H9 (cell line): ENCODE measurements around the gene GALE. TPM values are rescaled to one million over a fixed set of nuclear protein-coding genes. Genes with fewer than 3 reads are reported as not detected.
"Not testable (repeated sequence)": the region's sequence is repeated elsewhere in the genome, so short reads cannot be mapped to it uniquely, and the experiment has no call there.

Experiments used
- DNase-seq: peaks from one replicate; pipeline ENCODE4 v3.0.0-alpha.2; 2017
- H2AFZ ChIP-seq: one replicate; pipeline ENCODE4 v1.6.1; 2013; ENCODE audit warnings: mild to moderate bottlenecking, low read length, control low read depth, moderate library complexity
- H2AK5ac ChIP-seq: 2 replicates; pipeline ENCODE4 v1.6.1; 2013; ENCODE audit warnings: low read length, control low read depth, mixed read lengths; ENCODE audit not compliant: insufficient read length
- H2BK120ac ChIP-seq: one replicate; pipeline ENCODE4 v1.6.1; 2013; ENCODE audit warnings: low read depth, mild to moderate bottlenecking, low read length, control low read depth, inconsistent platforms; ENCODE audit not compliant: poor library complexity, severe bottlenecking
- H2BK12ac ChIP-seq: 2 replicates; pipeline ENCODE4 v1.6.1; 2013; ENCODE audit warnings: low read length, control low read depth, mixed read lengths, low read depth; ENCODE audit not compliant: insufficient read length
- H2BK15ac ChIP-seq: 2 replicates; pipeline ENCODE4 v1.6.1; 2013; ENCODE audit warnings: low read depth, low read length, control low read depth
- H2BK20ac ChIP-seq: one replicate; pipeline ENCODE4 v1.6.1; 2013; ENCODE audit warnings: low read depth, mild to moderate bottlenecking, low read length, control low read depth, inconsistent platforms; ENCODE audit not compliant: poor library complexity, severe bottlenecking
- H2BK5ac ChIP-seq: 2 replicates; pipeline ENCODE4 v1.6.1; 2013; ENCODE audit warnings: low read length, control low read depth, mixed read lengths; ENCODE audit not compliant: insufficient read length
- H3K14ac ChIP-seq: 2 replicates; pipeline ENCODE4 v1.6.1; 2013; ENCODE audit warnings: low read length, control low read depth; ENCODE audit not compliant: insufficient read depth
- H3K18ac ChIP-seq: 2 replicates; pipeline ENCODE4 v1.6.1; 2013; ENCODE audit warnings: low read depth, mild to moderate bottlenecking, mixed read lengths, low read length, control low read depth; ENCODE audit not compliant: insufficient read length
- H3K23ac ChIP-seq: 2 replicates; pipeline ENCODE4 v1.6.1; 2013; ENCODE audit warnings: low read length, control low read depth, mixed read lengths, low read depth; ENCODE audit not compliant: insufficient read length
- H3K23me2 ChIP-seq: 2 replicates; pipeline ENCODE4 v1.6.1; 2013; ENCODE audit warnings: low read depth, mild to moderate bottlenecking, mixed read lengths, low read length, control low read depth; ENCODE audit not compliant: insufficient read length, poor library complexity, severe bottlenecking
- H3K27ac ChIP-seq: 2 replicates; pipeline ENCODE4 v1.5.1; 2013; ENCODE audit warnings: low read length, control low read depth, mixed read lengths, low read depth; ENCODE audit not compliant: insufficient read length
- H3K27me3 ChIP-seq: 2 replicates; pipeline ENCODE4 v1.6.1; 2013; ENCODE audit warnings: low read length, control low read depth, inconsistent platforms; ENCODE audit not compliant: insufficient read depth
- H3K4ac ChIP-seq: 2 replicates; pipeline ENCODE4 v1.6.1; 2013; ENCODE audit warnings: low read depth, mild to moderate bottlenecking, control low read depth, inconsistent platforms, low read length, moderate library complexity
- H3K4me1 ChIP-seq: 2 replicates; pipeline ENCODE4 v1.6.1; 2013; ENCODE audit warnings: low read length, control low read depth, inconsistent platforms; ENCODE audit not compliant: insufficient read depth
- H3K4me2 ChIP-seq: 2 replicates; pipeline ENCODE4 v1.6.1; 2013; ENCODE audit warnings: low read length, control low read depth, mixed read lengths; ENCODE audit not compliant: insufficient read length, insufficient read depth
- H3K56ac ChIP-seq: 2 replicates; pipeline ENCODE4 v1.6.1; 2013; ENCODE audit warnings: low read depth, mild to moderate bottlenecking, mixed read lengths, low read length, control low read depth; ENCODE audit not compliant: insufficient read length
- H3K79me1 ChIP-seq: 2 replicates; pipeline ENCODE4 v1.6.1; 2013; ENCODE audit warnings: low read depth, mild to moderate bottlenecking, moderate library complexity, low read length, control low read depth, inconsistent platforms; ENCODE audit not compliant: insufficient read depth, poor library complexity, severe bottlenecking
- H3K79me2 ChIP-seq: 2 replicates; pipeline ENCODE4 v1.6.1; 2013; ENCODE audit warnings: low read length, control low read depth, inconsistent platforms; ENCODE audit not compliant: insufficient read depth
- H3K9ac ChIP-seq: 2 replicates; pipeline ENCODE4 v1.6.1; 2013; ENCODE audit warnings: low read length, control low read depth, mixed read lengths; ENCODE audit not compliant: insufficient read length; ENCODE audit errors: extremely low read depth
- H3K9me3 ChIP-seq: one replicate; pipeline ENCODE4 v1.6.1; 2013; ENCODE audit warnings: low read depth, low read length, inconsistent platforms; ENCODE audit not compliant: control insufficient read depth
- H3T11ph ChIP-seq: one replicate; pipeline ENCODE4 v1.6.1; 2013; ENCODE audit warnings: mild to moderate bottlenecking, low read length, control low read depth, inconsistent platforms
- H4K20me1 ChIP-seq: one replicate; pipeline ENCODE4 v1.6.1; 2013; ENCODE audit not compliant: control insufficient read depth, insufficient read length, insufficient read depth
- H4K5ac ChIP-seq: 2 replicates; pipeline ENCODE4 v1.6.1; 2013; ENCODE audit warnings: low read depth, mild to moderate bottlenecking, mixed read lengths, low read length, control low read depth; ENCODE audit not compliant: insufficient read length
- H4K8ac ChIP-seq: replicated peaks from 2 replicates; pipeline ENCODE4 v1.6.1; 2013; ENCODE audit warnings: low read length, control low read depth, mixed read lengths, low read depth; ENCODE audit not compliant: insufficient read length
- H4K91ac ChIP-seq: 2 replicates; pipeline ENCODE4 v1.6.1; 2013; ENCODE audit warnings: low read depth, mild to moderate bottlenecking, moderate library complexity, mixed read lengths, low read length, control low read depth; ENCODE audit not compliant: insufficient read length
- H3K27ac Mint-ChIP-seq, 3 experiments: 2 replicates in 2 of 3; 3 replicates in 1 of 3; pipeline ENCODE4 v1.8.0; 2020 to 2021; ENCODE audit warnings: mixed read lengths in 3 of 3, mild to moderate bottlenecking in 1 of 3, moderate library complexity in 1 of 3
- H3K27me3 Mint-ChIP-seq: 2 replicates; pipeline ENCODE4 v1.8.0; 2021; ENCODE audit warnings: low read depth, mild to moderate bottlenecking, moderate library complexity, mixed read lengths
- H3K36me3 Mint-ChIP-seq, 3 experiments: 2 replicates in 2 of 3; 3 replicates in 1 of 3; pipeline ENCODE4 v1.8.0; 2020 to 2021; ENCODE audit warnings: low read depth in 3 of 3, mixed read lengths in 3 of 3; ENCODE audit not compliant: insufficient read depth in 1 of 3
- H3K4me1 Mint-ChIP-seq, 2 experiments: 2 replicates each; pipeline ENCODE4 v1.8.0; 2020; ENCODE audit warnings: mixed read lengths in 2 of 2
- H3K4me3 Mint-ChIP-seq, 2 experiments: 2 replicates in 1 of 2; 3 replicates in 1 of 2; pipeline ENCODE4 v1.8.0; 2020 to 2021; ENCODE audit warnings: mild to moderate bottlenecking in 2 of 2, mixed read lengths in 2 of 2, moderate library complexity in 1 of 2
- H3K9me3 Mint-ChIP-seq, 2 experiments: 2 replicates in 1 of 2; 3 replicates in 1 of 2; pipeline ENCODE4 v1.8.0; 2020; ENCODE audit warnings: mild to moderate bottlenecking in 2 of 2, mixed read lengths in 2 of 2, moderate library complexity in 1 of 2
- WGBS: extraction: QIAGEN DNeasy Blood & Tissue Kit; methylation state at CpG from one replicate; pipeline ENCODE4 v1.1.7; 2013; ENCODE audit warnings: missing lambda C conversion rate, low lambda C conversion rate, mixed read lengths; ENCODE audit not compliant: insufficient read length; ENCODE audit errors: extremely low coverage; 5-methylcytosine and 5-hydroxymethylcytosine counted together
- total RNA-seq: library from RNA; stranded (reverse); gene quantifications from 2 replicates; pipeline ENCODE4 v1.2.1, GENCODE V29; 2021
- TF ChIP-seq, protein P1 (sequence below): fragments of 200-600 bp; sonication (generic); conservative IDR thresholded peaks from 3 replicates; pipeline ENCODE4 v1.8.0; 2021; ENCODE audit warnings: antibody characterized with exemption, mild to moderate bottlenecking

GALE gene
- total RNA-seq, 1 experiment from 2014 or later = 36.0 TPM

DNA sequence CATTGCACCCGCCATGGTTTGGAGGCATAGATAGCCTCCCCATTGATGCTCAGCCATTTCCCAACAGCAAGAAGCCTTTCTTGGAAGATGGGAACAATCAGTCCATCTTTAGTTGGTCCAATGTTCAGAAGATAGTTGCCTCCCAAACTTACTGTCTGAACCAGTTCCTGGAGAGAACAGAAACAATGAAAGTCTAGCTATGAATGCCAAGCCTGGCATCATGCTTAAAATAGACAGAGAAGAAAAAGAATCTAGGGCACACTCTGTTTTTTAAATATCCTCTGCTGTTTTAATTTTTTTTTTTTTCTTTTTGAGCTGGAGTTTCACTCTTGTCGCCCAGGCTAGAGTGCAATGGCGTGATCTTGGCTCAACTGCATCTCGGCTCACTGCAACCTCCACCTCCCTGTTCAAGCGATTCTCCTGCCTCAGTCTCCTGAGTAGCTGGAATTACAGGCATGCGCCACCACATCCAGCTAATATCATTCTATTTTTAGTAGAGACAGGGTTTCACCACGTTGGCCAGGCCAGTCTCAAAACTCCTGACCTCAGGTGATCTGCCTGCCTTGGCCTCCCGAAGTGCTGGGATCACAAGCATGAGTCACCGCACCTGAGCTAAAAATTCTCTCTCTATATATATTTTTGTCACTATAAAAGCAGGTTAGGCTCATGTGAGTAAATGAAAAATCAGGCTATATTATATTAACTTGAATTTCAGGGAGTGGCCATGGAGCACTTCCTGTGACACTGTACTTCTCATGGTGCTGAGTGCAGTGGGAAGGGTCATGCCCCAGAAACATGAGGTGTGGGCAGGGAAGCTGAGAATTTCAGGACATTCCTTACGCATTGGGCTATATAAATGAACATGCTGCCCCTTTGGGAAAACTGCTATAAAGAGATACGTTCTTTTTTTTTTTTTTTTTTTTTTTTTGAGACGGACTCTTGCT is 48.4 kb upstream of the GALE start:
- H3K79me1 ChIP-seq = no peaks in the 10 kb centered on the region
- H3K18ac ChIP-seq = no peak overlapping the region
- no peak overlapping the region for H2BK20ac ChIP-seq
- no peak overlapping the region for H3K4ac ChIP-seq
- H2BK5ac ChIP-seq = no peak overlapping the region
- H3K4me1 Mint-ChIP-seq = no peaks in the 10 kb centered on the region
- H4K91ac ChIP-seq = no peak overlapping the region
- H3K27me3 Mint-ChIP-seq = no peaks in the 10 kb centered on the region
- no peak overlapping the region for H2BK12ac ChIP-seq
- no CpG with 5 or more reads among the region's 12 CpGs for WGBS
- H2AFZ ChIP-seq = no peak overlapping the region
- no peak overlapping the region for H4K5ac ChIP-seq
- no peaks in the 10 kb centered on the region for H3K27me3 ChIP-seq
- peaks cover 15 to 23% of the 10 kb centered on the region in 2 experiments for H3K9me3 Mint-ChIP-seq
- no peak overlapping the region for H3K4me3 Mint-ChIP-seq
- H2BK120ac ChIP-seq = no peak overlapping the region
- no peak overlapping the region for H3K56ac ChIP-seq
- H3K9ac ChIP-seq = no peak overlapping the region
- no peak overlapping the region for H3K27ac Mint-ChIP-seq
- no peak overlapping the region for H2AK5ac ChIP-seq
- H3K4me2 ChIP-seq = no peak overlapping the region
- H3K27ac ChIP-seq = no peak overlapping the region
- DNase-seq = no peak
- H3T11ph ChIP-seq = no peak overlapping the region
- H3K23me2 ChIP-seq = no peaks in the 10 kb centered on the region
- H3K4me1 ChIP-seq = no peaks in the 10 kb centered on the region
- TF ChIP-seq, protein P1, sequence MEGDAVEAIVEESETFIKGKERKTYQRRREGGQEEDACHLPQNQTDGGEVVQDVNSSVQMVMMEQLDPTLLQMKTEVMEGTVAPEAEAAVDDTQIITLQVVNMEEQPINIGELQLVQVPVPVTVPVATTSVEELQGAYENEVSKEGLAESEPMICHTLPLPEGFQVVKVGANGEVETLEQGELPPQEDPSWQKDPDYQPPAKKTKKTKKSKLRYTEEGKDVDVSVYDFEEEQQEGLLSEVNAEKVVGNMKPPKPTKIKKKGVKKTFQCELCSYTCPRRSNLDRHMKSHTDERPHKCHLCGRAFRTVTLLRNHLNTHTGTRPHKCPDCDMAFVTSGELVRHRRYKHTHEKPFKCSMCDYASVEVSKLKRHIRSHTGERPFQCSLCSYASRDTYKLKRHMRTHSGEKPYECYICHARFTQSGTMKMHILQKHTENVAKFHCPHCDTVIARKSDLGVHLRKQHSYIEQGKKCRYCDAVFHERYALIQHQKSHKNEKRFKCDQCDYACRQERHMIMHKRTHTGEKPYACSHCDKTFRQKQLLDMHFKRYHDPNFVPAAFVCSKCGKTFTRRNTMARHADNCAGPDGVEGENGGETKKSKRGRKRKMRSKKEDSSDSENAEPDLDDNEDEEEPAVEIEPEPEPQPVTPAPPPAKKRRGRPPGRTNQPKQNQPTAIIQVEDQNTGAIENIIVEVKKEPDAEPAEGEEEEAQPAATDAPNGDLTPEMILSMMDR = no peak
- no peaks in the 10 kb centered on the region for H3K9me3 ChIP-seq
- H3K23ac ChIP-seq = no peak overlapping the region
- no peak overlapping the region for H2BK15ac ChIP-seq
- no peak overlapping the region for H3K14ac ChIP-seq
- no peak overlapping the region for H4K8ac ChIP-seq
- peaks cover 22 to 34% (median 26%) of the 10 kb centered on the region in 3 experiments for H3K36me3 Mint-ChIP-seq
- H4K20me1 ChIP-seq = no peaks in the 10 kb centered on the region
- H3K79me2 ChIP-seq = no peaks in the 10 kb centered on the region

DNA sequence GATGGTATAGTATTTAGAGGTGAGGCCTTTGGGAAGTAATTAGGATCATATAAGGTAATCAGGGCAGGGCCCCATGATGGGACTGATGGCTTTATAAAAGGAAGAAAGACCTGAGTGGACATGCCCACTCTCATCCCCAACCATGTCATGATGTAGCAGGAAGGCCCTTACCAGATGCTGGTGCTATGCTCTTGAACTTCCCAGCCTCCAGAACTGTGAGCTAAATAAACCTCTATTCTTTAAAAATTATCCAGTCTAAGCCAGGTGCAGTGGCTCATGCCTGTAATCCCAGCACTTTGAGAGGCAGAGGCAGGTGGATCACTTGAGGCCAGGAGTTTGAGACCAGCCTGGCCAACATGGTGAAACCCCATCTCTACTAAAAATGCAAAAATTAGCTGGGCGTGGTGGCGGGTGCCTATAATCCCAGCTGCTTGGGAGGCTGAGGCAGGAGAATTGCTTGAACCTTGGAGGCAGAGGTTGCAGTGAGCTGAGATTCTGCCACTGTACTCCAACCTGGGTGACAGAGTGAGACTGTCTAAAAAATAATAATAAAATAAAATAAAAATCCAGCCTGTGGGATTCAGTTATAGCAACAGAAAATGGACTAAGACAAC is 47.0 kb upstream of the GALE start:
- H3K4me3 Mint-ChIP-seq, H3K9ac ChIP-seq, H3K27me3 Mint-ChIP-seq, H3K79me1 ChIP-seq, H4K20me1 ChIP-seq, H3K79me2 ChIP-seq, H3K9me3 ChIP-seq, H2BK20ac ChIP-seq, H3K4me1 Mint-ChIP-seq, H3K4me1 ChIP-seq, H2BK12ac ChIP-seq, H3K27me3 ChIP-seq, H3K18ac ChIP-seq, H3K23ac ChIP-seq, H3K14ac ChIP-seq, H2BK15ac ChIP-seq, H3K27ac ChIP-seq, H3K27ac Mint-ChIP-seq, H3K4me2 ChIP-seq, H2AK5ac ChIP-seq, H3T11ph ChIP-seq, H3K23me2 ChIP-seq, H3K4ac ChIP-seq, H4K91ac ChIP-seq, H3K56ac ChIP-seq, H2BK5ac ChIP-seq, H2BK120ac ChIP-seq, H4K5ac ChIP-seq, H2AFZ ChIP-seq, H4K8ac ChIP-seq, DNase-seq: not testable (repeated sequence)
- Mint-ChIP-seq H3K36me3 (peaks cover 19 to 30% (median 23%) of the 10 kb centered on the region in 3 experiments), H3K9me3 (peaks cover 13 to 21% of the 10 kb centered on the region in 2 experiments)
- WGBS = no CpG with 5 or more reads among the region's 2 CpGs
